Measurements from ENCODE around the gene CISD3. TPM values are rescaled to one million over a fixed set of nuclear protein-coding genes. Genes with fewer than 3 reads are reported as not detected.

The CISD3 gene
- total and polyA plus RNA-seq, 10 of the 15 experiments (the other 5 are each of a cell fraction or from before 2014, with no cell fraction given), result 2.6 to 38.1 (median 8.1) TPM

DNA sequence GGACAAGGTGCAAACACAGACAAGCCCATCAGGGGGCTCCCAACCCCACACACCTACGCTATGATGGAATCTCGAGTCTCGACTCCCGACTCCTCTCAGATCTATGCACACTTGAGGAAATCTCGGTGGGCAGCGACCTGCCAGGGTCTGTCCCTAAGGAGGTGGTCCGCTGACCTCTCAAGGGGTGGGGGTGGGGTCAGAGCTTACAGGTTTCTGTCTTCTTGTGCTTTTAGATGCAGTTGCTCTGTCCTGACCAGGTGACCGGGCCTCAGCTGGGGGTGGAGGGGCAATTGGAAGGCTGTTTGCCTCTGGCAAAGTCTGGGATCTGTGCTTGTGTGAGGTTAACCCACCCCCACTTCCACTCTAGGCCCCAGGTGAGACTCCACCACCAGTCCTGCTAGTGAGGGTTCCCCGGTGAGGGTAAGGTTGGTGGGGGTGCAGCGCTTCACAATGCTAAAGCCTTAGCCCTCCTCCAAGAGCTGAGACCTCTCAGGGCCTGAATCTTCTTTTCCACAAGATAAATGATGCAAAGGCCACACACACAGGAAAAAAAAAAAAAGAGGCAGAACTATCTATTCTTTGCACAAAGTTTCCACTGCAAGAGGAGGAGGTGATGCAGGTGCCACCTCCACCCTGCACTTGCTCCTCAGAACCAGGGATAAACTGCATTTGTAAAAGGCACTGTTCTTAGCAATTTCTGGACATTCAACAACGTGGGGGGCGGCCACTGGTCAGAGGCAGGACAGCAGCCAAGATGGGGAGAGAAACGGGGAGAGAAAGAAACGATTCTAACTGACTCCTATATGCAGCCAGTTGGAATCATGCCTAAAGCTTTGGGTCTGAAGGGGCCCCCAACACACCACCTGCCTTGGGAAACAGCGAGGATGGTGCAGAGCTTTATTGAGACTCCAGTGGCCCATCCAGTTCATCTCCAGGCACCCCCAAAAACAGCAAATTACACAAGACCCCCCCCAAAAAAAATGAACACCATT lies 4.1 kb downstream of the CISD3 start:
- TF ChIP-seq CBX5 (IDR thresholded peaks at IDR 0.05; ENCODE audit: low read depth) (no peak), RAD21 (IDR thresholded peaks at IDR 0.05; ENCODE audit: insufficient read depth, low read depth, low read length) (0 out of 2 replicates have a peak, but pooled peaks have one; percentile 19)
- TF ChIP-seq, protein P1, sequence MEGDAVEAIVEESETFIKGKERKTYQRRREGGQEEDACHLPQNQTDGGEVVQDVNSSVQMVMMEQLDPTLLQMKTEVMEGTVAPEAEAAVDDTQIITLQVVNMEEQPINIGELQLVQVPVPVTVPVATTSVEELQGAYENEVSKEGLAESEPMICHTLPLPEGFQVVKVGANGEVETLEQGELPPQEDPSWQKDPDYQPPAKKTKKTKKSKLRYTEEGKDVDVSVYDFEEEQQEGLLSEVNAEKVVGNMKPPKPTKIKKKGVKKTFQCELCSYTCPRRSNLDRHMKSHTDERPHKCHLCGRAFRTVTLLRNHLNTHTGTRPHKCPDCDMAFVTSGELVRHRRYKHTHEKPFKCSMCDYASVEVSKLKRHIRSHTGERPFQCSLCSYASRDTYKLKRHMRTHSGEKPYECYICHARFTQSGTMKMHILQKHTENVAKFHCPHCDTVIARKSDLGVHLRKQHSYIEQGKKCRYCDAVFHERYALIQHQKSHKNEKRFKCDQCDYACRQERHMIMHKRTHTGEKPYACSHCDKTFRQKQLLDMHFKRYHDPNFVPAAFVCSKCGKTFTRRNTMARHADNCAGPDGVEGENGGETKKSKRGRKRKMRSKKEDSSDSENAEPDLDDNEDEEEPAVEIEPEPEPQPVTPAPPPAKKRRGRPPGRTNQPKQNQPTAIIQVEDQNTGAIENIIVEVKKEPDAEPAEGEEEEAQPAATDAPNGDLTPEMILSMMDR (IDR thresholded peaks at IDR 0.05 in 2 of 3, conservative IDR thresholded peaks at IDR 0.05 in 1 of 3; ENCODE audit: control insufficient read depth in 2 of 3, extremely low read depth in 1 of 3, insufficient read depth in 1 of 3, low read depth in 3 of 3, low read length in 3 of 3), result peak; percentile 40 to 49 (median 41); a peak in 5 of 6 replicates
- Histone ChIP-seq H3K4me3 (no peak overlapping the region), H3K36me3 (ENCODE audit: control insufficient read depth in 2 of 2, insufficient read depth in 2 of 2, low read length in 1 of 2) (peaks cover 4 to 21% of the 10 kb centered on the region in 2 experiments; a peak in 3 of 4 replicates), H3K27ac (ENCODE audit: control insufficient read depth, insufficient read depth) (no peak overlapping the region), H3K79me2 (ENCODE audit: control insufficient read depth, insufficient read depth, low read length) (peaks cover 13% of the 10 kb centered on the region), H4K20me1 (ENCODE audit: control insufficient read depth, insufficient read depth) (no peaks in the 10 kb centered on the region), H3K9me3 (replicated peaks; ENCODE audit: control insufficient read depth, insufficient read depth, low read length) (no peaks in the 10 kb centered on the region), H3K27me3 (replicated peaks in 1 of 2; ENCODE audit: control insufficient read depth in 2 of 2, insufficient read depth in 2 of 2, low read length in 1 of 2) (no peaks in the 10 kb centered on the region), H2AFZ (ENCODE audit: control insufficient read depth, low read depth, low read length) (no peak overlapping the region), H3K9ac (ENCODE audit: control insufficient read depth, insufficient read depth, low read length) (no peak overlapping the region), H3K4me2 (ENCODE audit: control insufficient read depth, insufficient read depth) (no peak overlapping the region), H3K4me1 (ENCODE audit: control insufficient read depth, insufficient read depth, low read length) (peaks cover 26% of the 10 kb centered on the region)
- in situ Hi-C loops (cut with MboI), result loop anchor here (5.0 kb wide), 1 partner anchor 57 kb away; no protein-coding TSS in a partner anchor
- FAIRE-seq, result no peak
- POLR2A ChIA-PET, result interaction anchor here (1.0 kb wide), 1 partner anchor 56 kb away, joined by 5 read pairs; no protein-coding TSS in a partner anchor
- DNase-seq (ENCODE audit: low read depth, low spot score), result no peak
- RAD21 ChIA-PET (ENCODE audit: unreplicated experiment), result interaction anchor here (0.6 to 3.3 kb wide), 14 partner anchors 12 to 244 kb away, joined by 3 to 66 read pairs (median 4); partner anchors contain the start of gene EPOP
- BruUV-seq (replicated peaks), result no TSS peak
- SMC1A ChIA-PET (ENCODE audit: uncharacterized antibody, unreplicated experiment), result interaction anchor here (0.6 to 4.6 kb wide), 8 partner anchors 15 to 1957 kb away, joined by 3 to 50 read pairs (median 4); partner anchors contain the start of genes EPOP, MLLT6 and PSMB3
- intact Hi-C loops (cut with micrococcal nuclease; ENCODE audit: unreplicated experiment), result no loop called here
- ATAC-seq, result peak; percentile 28; the same call in 2 of the 3 replicates
- WGBS (ENCODE audit: insufficient coverage, insufficient replicate concordance, low lambda C conversion rate, missing lambda C conversion rate), result 61% methylated on average over 15 of the region's 15 CpGs
- CTCF ChIA-PET, result interaction anchor here (0.6 to 5.0 kb wide), 28 partner anchors 11 to 419 kb away, joined by 3 to 170 read pairs (median 4); partner anchors contain the start of genes EPOP, PCGF2 and RPL23

All from GM12878 (cell line).